ENCODE data around the gene CENPW.

DNA sequence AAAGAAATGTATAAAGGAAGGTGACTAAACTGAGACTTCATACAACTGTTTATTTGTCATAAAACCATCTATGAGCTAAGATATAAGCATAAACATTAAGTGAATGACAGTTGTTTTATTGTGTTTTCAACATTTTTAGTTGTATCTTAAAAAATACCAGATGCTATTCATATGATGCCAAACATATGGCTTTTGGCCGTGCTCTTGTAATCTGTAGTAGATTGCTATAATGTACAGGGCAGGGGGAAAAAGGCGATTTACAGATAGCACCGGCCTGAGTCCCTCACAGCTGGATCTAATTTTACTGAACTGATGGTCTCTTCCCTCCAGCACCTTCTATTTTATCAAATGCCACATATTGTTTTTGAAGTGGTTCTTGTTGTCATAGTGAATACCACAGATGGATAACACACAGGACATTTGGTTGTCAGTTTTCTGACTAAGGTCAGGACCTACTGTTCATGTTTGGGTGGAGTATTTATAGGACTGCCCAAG, 48.2 kb downstream of the CENPW start:
- TF ChIP-seq, protein P1, sequence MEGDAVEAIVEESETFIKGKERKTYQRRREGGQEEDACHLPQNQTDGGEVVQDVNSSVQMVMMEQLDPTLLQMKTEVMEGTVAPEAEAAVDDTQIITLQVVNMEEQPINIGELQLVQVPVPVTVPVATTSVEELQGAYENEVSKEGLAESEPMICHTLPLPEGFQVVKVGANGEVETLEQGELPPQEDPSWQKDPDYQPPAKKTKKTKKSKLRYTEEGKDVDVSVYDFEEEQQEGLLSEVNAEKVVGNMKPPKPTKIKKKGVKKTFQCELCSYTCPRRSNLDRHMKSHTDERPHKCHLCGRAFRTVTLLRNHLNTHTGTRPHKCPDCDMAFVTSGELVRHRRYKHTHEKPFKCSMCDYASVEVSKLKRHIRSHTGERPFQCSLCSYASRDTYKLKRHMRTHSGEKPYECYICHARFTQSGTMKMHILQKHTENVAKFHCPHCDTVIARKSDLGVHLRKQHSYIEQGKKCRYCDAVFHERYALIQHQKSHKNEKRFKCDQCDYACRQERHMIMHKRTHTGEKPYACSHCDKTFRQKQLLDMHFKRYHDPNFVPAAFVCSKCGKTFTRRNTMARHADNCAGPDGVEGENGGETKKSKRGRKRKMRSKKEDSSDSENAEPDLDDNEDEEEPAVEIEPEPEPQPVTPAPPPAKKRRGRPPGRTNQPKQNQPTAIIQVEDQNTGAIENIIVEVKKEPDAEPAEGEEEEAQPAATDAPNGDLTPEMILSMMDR (IDR thresholded peaks at IDR 0.05), result no peak
- no peak for TF ChIP-seq POLR2A (IDR thresholded peaks at IDR 0.05)

Measured in tibial nerve (tissue), 3 donors.